ENCODE measurements around the gene RSRP1.
"Not testable (repeated sequence)": the region's sequence is repeated elsewhere in the genome, so short reads cannot be mapped to it uniquely, and the experiment has no call there.

DNA sequence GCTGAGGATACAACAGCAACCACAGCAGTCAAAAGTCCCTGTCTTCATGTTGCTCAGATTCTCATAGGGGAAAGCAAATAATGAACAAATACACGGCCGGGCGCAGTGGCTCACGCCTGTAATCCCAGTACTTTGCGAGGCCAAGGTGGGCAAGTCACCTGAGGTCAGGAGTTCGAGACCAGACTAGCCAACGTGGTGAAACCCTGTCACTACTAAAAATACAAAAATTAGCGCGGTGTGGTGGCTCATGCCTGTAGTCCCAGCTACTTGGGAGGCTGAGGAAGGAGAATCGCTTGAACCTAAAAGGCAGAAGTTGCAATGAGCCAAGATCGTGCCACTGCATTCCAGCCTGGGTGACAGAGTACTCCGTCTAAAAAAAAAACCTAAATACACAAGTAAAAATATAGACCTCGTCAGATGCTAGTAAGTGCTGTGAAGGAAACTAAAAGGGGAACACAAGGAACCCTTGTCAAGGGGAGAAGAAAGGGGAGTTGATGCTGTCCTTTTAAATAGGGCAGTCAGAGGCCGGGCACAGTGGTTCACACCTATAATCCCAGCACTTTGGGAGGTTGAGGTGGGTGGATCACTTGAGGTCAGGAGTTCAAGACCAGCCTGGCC is 21.0 kb upstream of the RSRP1 start:
- not testable (repeated sequence) for TF ChIP-seq SUZ12 (IDR thresholded peaks at IDR 0.05; ENCODE audit: extremely low read depth, insufficient read depth, insufficient read length); ZNF274 (IDR thresholded peaks at IDR 0.05; ENCODE audit: low read depth, low read length)
